HG03521 (cell line): ENCODE measurements around the gene FAR2.
"Not testable (repeated sequence)": the region's sequence is repeated elsewhere in the genome, so short reads cannot be mapped to it uniquely, and the experiment has no call there.

ENCODE experiments used
- ATAC-seq: cut with Tn5 transposase; IDR thresholded peaks from one replicate; pipeline ENCODE4 v1.9.1; 2021; ENCODE audit warnings: mild to moderate bottlenecking, moderate library complexity; ENCODE audit not compliant: unreplicated experiment

Gene FAR2

GRCh38 chr12:29152223-29152868 is 3.3 kb downstream of the FAR2 start:
- ATAC-seq: peak; percentile 89

- ATAC-seq: no peak
Measured at GRCh38 chr12:29152981-29153630, 4.0 kb downstream of the FAR2 start.

GRCh38 chr12:29155079-29155478 is 6.0 kb downstream of the FAR2 start:
- ATAC-seq: no peak

GRCh38 chr12:29157486-29157946 is 8.4 kb downstream of the FAR2 start:
- no peak for ATAC-seq

GRCh38 chr12:29158115-29158763 is 9.2 kb downstream of the FAR2 start:
- ATAC-seq: no peak

GRCh38 chr12:29159661-29160060 is 10.6 kb downstream of the FAR2 start:
- ATAC-seq: no peak

GRCh38 chr12:29160230-29160629 is 11.2 kb downstream of the FAR2 start:
- ATAC-seq: no peak

- ATAC-seq: no peak
Measured at GRCh38 chr12:29163146-29163545, 14.1 kb downstream of the FAR2 start.

GRCh38 chr12:29164477-29165393 is 15.7 kb downstream of the FAR2 start:
- ATAC-seq: peak; percentile 100

- ATAC-seq: no peak
Measured at GRCh38 chr12:29167445-29167844, 18.4 kb downstream of the FAR2 start.

- ATAC-seq: no peak
Measured at GRCh38 chr12:29167988-29168387, 18.9 kb downstream of the FAR2 start.

GRCh38 chr12:29169978-29170377 is 20.9 kb downstream of the FAR2 start:
- ATAC-seq: not testable (repeated sequence)

- ATAC-seq: not testable (repeated sequence)
Measured at GRCh38 chr12:29170478-29171084, 21.5 kb downstream of the FAR2 start.

- no peak for ATAC-seq
Measured at GRCh38 chr12:29171421-29172258, 22.6 kb downstream of the FAR2 start.

GRCh38 chr12:29176941-29177340 is 27.9 kb downstream of the FAR2 start:
- ATAC-seq: no peak

- ATAC-seq: not testable (repeated sequence)
Measured at GRCh38 chr12:29182247-29182646, 33.2 kb downstream of the FAR2 start.

GRCh38 chr12:29187756-29188155 is 38.7 kb downstream of the FAR2 start:
- ATAC-seq: no peak

- no peak for ATAC-seq
Measured at GRCh38 chr12:29191267-29191850, 42.3 kb downstream of the FAR2 start.

GRCh38 chr12:29198901-29199300 is 49.8 kb downstream of the FAR2 start:
- no peak for ATAC-seq
